Mesothelial cell of epicardium (in vitro differentiated cells): ENCODE measurements around the gene STK40. TPM values are rescaled to one million over a fixed set of nuclear protein-coding genes. Genes with fewer than 3 reads are reported as not detected.

ENCODE experiments used
- DNase-seq, 2 experiments: peaks; one replicate each; pipeline ENCODE4 v3.0.0; 2021; ENCODE audit warnings: low spot score in 2 of 2; ENCODE audit not compliant: unreplicated experiment in 2 of 2
- H3K27ac Mint-ChIP-seq: 2 replicates; pipeline ENCODE4 v1.8.0; 2021; ENCODE audit warnings: mixed read lengths
- H3K27me3 Mint-ChIP-seq: 2 replicates; pipeline ENCODE4 v1.8.0; 2021; ENCODE audit warnings: low read depth, mixed read lengths
- H3K36me3 Mint-ChIP-seq: 2 replicates; pipeline ENCODE4 v1.8.0; 2021; ENCODE audit warnings: mixed read lengths
- H3K4me1 Mint-ChIP-seq: 2 replicates; pipeline ENCODE4 v1.8.0; 2021; ENCODE audit warnings: mixed read lengths
- H3K4me3 Mint-ChIP-seq: 2 replicates; pipeline ENCODE4 v1.8.0; 2021; ENCODE audit warnings: mild to moderate bottlenecking, moderate library complexity, mixed read lengths
- H3K9me3 Mint-ChIP-seq: 2 replicates; pipeline ENCODE4 v1.8.0; 2021; ENCODE audit warnings: mixed read lengths
- total RNA-seq: library from RNA; stranded (reverse); gene quantifications from 3 replicates; pipeline ENCODE4 v1.2.1, GENCODE V29; 2021
- TF ChIP-seq, protein P1 (sequence below): fragments of 200-600 bp; sonication (generic); IDR thresholded peaks from one replicate; pipeline ENCODE4 v1.5.0; 2021; ENCODE audit warnings: antibody characterized with exemption; ENCODE audit not compliant: unreplicated experiment

STK40 gene
- total RNA-seq, 1 donor from 2014 or later = 42.7 TPM

- TF ChIP-seq, protein P1, sequence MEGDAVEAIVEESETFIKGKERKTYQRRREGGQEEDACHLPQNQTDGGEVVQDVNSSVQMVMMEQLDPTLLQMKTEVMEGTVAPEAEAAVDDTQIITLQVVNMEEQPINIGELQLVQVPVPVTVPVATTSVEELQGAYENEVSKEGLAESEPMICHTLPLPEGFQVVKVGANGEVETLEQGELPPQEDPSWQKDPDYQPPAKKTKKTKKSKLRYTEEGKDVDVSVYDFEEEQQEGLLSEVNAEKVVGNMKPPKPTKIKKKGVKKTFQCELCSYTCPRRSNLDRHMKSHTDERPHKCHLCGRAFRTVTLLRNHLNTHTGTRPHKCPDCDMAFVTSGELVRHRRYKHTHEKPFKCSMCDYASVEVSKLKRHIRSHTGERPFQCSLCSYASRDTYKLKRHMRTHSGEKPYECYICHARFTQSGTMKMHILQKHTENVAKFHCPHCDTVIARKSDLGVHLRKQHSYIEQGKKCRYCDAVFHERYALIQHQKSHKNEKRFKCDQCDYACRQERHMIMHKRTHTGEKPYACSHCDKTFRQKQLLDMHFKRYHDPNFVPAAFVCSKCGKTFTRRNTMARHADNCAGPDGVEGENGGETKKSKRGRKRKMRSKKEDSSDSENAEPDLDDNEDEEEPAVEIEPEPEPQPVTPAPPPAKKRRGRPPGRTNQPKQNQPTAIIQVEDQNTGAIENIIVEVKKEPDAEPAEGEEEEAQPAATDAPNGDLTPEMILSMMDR = no peak
- no peak for DNase-seq
- Mint-ChIP-seq H3K4me3 (no peak overlapping the region), H3K27me3 (no peaks in the 10 kb centered on the region), H3K27ac (no peak overlapping the region), H3K4me1 (peaks cover 20% of the 10 kb centered on the region), H3K9me3 (no peaks in the 10 kb centered on the region), H3K36me3 (no peaks in the 10 kb centered on the region)
Measured at GRCh38 chr1:36381405-36381804, 4.3 kb downstream of the STK40 start.

GRCh38 chr1:36380782-36381181 lies 4.9 kb downstream of the STK40 start:
- Mint-ChIP-seq H3K36me3 (no peaks in the 10 kb centered on the region), H3K27ac (no peak overlapping the region), H3K27me3 (no peaks in the 10 kb centered on the region), H3K4me1 (peaks cover 15% of the 10 kb centered on the region), H3K9me3 (no peaks in the 10 kb centered on the region), H3K4me3 (no peak overlapping the region)
- no peak for DNase-seq
- TF ChIP-seq, protein P1 = no peak

GRCh38 chr1:36380143-36380619 lies 5.5 kb downstream of the STK40 start:
- H3K4me3 Mint-ChIP-seq = no peak overlapping the region
- no peaks in the 10 kb centered on the region for H3K27me3 Mint-ChIP-seq
- peak overlapping the region; percentile 36 for H3K27ac Mint-ChIP-seq
- no peaks in the 10 kb centered on the region for H3K36me3 Mint-ChIP-seq
- TF ChIP-seq, protein P1 = no peak
- peaks cover 15% of the 10 kb centered on the region for H3K4me1 Mint-ChIP-seq
- DNase-seq = no peak
- H3K9me3 Mint-ChIP-seq = no peaks in the 10 kb centered on the region

DNA sequence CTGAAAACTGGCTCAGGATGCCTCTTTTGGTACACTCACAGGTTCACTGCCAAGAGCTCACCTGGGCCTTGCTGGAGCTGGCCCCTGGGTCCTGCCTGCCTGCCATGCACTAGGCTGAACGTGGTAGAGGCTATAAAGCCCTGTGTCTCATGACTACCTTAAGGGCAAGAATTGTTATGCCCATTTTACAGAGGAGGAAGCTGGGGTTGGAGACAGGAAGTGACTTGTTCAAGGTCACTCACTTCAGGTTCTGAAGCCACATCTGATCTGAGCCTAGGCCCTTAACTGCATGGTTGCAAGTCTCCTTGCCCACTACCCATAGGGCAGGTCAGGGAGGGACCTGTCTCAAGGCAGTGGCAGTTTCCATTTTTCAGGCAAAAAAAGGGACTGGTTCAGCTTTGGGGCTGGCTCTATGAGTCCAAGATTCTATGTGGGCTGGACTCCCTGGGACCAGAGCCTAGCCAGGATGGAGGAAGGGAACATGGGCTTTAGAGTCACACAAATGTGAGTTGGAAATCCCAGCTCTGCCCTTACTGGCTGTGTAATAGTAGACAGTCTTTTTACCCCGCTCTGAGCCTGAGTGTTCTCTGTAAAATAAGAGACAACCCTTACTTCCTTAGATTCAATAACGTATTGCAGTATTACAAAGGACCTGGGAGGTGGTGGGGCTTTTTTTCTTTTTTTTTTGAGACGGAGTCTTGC lies 7.8 kb downstream of the STK40 start:
- peaks cover 21% of the 10 kb centered on the region for H3K4me1 Mint-ChIP-seq

GRCh38 chr1:36372617-36373016 lies 13.1 kb downstream of the STK40 start:
- TF ChIP-seq, protein P1 = no peak

More for the DNA sequence above, 7.8 kb downstream of the STK40 start:
- no peak overlapping the region for H3K4me3 Mint-ChIP-seq
- TF ChIP-seq, protein P1 = no peak
- DNase-seq = no peak
- no peaks in the 10 kb centered on the region for H3K27me3 Mint-ChIP-seq
- no peaks in the 10 kb centered on the region for H3K36me3 Mint-ChIP-seq
- no peaks in the 10 kb centered on the region for H3K9me3 Mint-ChIP-seq
- H3K27ac Mint-ChIP-seq = no peak overlapping the region

More at GRCh38 chr1:36372617-36373016, 13.1 kb downstream of the STK40 start:
- H3K27me3 Mint-ChIP-seq = no peaks in the 10 kb centered on the region
- H3K36me3 Mint-ChIP-seq = no peaks in the 10 kb centered on the region
- H3K4me3 Mint-ChIP-seq = no peak overlapping the region
- H3K4me1 Mint-ChIP-seq = peaks cover 38% of the 10 kb centered on the region
- H3K27ac Mint-ChIP-seq = peak overlapping the region; percentile 93
- no peak for DNase-seq
- H3K9me3 Mint-ChIP-seq = no peaks in the 10 kb centered on the region
